A549 treated with CpdA at 1 μM for 4 hours (cell line): ENCODE measurements around the gene SPART. TPM values are rescaled to one million over a fixed set of nuclear protein-coding genes. Genes with fewer than 3 reads are reported as not detected.

Experiments
- total RNA-seq: library from RNA; stranded (reverse); fragments of 200-300 nt; extraction: Qiagen RNA extraction; gene quantifications from 5 replicates; pipeline ENCODE4 v1.2.3, GENCODE V29; 2022; ENCODE audit warnings: low read depth

Gene SPART
- 25.6 to 40.4 TPM (median 27.0 TPM) in 5 replicates for total RNA-seq

GRCh38 chr13:36346222-36347083, at the start of gene SPART:
Gene SPART, minus strand, starts transcription at chr13:36346394. Its CDS starts 10,564 bp downstream, at chr13:36335830.

GRCh38 chr13:36297366-36298338, 48.5 kb downstream of the SPART start, which contains the start of gene CCDC169:
Gene CCDC169, minus strand, starts transcription at chr13:36297814. Its CDS starts 95 bp downstream, at chr13:36297719.

Other genes with a start within 250 kb of the SPART start
- gene DCLK1, start 215.0 kb downstream of the SPART start, total RNA-seq: 0.92 to 1.3 TPM (median 1.0 TPM) in 5 replicates
- not detected in 5 replicates for gene SOHLH2, start 131.8 kb downstream of the SPART start, total RNA-seq
- 0.30 to 0.47 TPM (median 0.40 TPM) in 5 replicates for gene CCDC169, start 48.6 kb downstream of the SPART start, total RNA-seq
- 0.32 to 0.54 TPM (median 0.38 TPM) in 5 replicates for gene CCNA1, start 86.1 kb upstream of the SPART start, total RNA-seq